ENCODE data around the gene IPO5. TPM values are rescaled to one million over a fixed set of nuclear protein-coding genes. Genes with fewer than 3 reads are reported as not detected.

Gene IPO5
- total and polyA plus RNA-seq, 8 donors, result 32.6 to 140 (median 91.6) TPM

GRCh38 chr13:98052412-98052811 is 98.9 kb downstream of the IPO5 start:
- FAIRE-seq (no peak), DNase-seq (no peak), ATAC-seq (no peak)
- TF ChIP-seq CTCF (IDR thresholded peaks at IDR 0.05), result no peak
- intact Hi-C loops (cut with DNase I), result no loop called here
- Histone ChIP-seq H3K9me3 (no peaks in the 10 kb centered on the region), H3K36me3 (no peaks in the 10 kb centered on the region), H3K27me3 (no peaks in the 10 kb centered on the region), H3K4me3 (no peak overlapping the region), H3K27ac (no peak overlapping the region), H3K4me1 (no peaks in the 10 kb centered on the region)
- 88 to 90% methylated on average over 6 of the region's 6 CpGs for WGBS, 2 donors

- intact Hi-C loops (cut with DNase I), result no loop called here
- H3K27ac ChIP-seq, result no peak overlapping the region
- TF ChIP-seq CTCF (IDR thresholded peaks at IDR 0.05), result no peak
- H3K4me1 ChIP-seq, result no peaks in the 10 kb centered on the region
- WGBS, 2 donors, result 82 to 84% methylated on average over 6 of the region's 6 CpGs
- no peak overlapping the region for H3K4me3 ChIP-seq
- FAIRE-seq (no peak), DNase-seq (no peak), ATAC-seq (no peak)
- H3K9me3 ChIP-seq, result no peaks in the 10 kb centered on the region
- H3K27me3 ChIP-seq, result no peaks in the 10 kb centered on the region
- H3K36me3 ChIP-seq, result no peaks in the 10 kb centered on the region
These were observed 100.8 kb downstream of the IPO5 start for GRCh38 chr13:98054301-98054700.

GRCh38 chr13:98055623-98056022 is 102.1 kb downstream of the IPO5 start:
- H3K4me1 ChIP-seq, result no peaks in the 10 kb centered on the region
- no peak for DNase-seq
- 77 to 82% methylated on average over 6 of the region's 6 CpGs for WGBS, 2 donors
- intact Hi-C loops (cut with DNase I), result no loop called here
- no peak for TF ChIP-seq CTCF (IDR thresholded peaks at IDR 0.05)
- H3K4me3 ChIP-seq, result no peak overlapping the region
- FAIRE-seq, result no peak
- no peak overlapping the region for H3K27ac ChIP-seq
- ATAC-seq, result no peak
- no peaks in the 10 kb centered on the region for H3K36me3 ChIP-seq
- H3K9me3 ChIP-seq, result no peaks in the 10 kb centered on the region
- H3K27me3 ChIP-seq, result no peaks in the 10 kb centered on the region

GRCh38 chr13:98056839-98057410 is 103.5 kb downstream of the IPO5 start:
- no peak overlapping the region for H3K4me3 ChIP-seq
- H3K9me3 ChIP-seq, result no peaks in the 10 kb centered on the region
- H3K4me1 ChIP-seq, result no peaks in the 10 kb centered on the region
- H3K27me3 ChIP-seq, result no peaks in the 10 kb centered on the region
- no peak for ATAC-seq
- no peak for DNase-seq
- H3K36me3 ChIP-seq, result no peaks in the 10 kb centered on the region
- FAIRE-seq, result no peak
- no peak overlapping the region for H3K27ac ChIP-seq
- intact Hi-C loops (cut with DNase I), result no loop called here
- TF ChIP-seq CTCF (IDR thresholded peaks at IDR 0.05), result no peak
- whole genome bisulfite sequencing, 2 donors, result 86 to 90% methylated on average over 11 of the region's 11 CpGs

GRCh38 chr13:98059276-98059675 is 105.8 kb downstream of the IPO5 start:
- FAIRE-seq (no peak), ATAC-seq (no peak), DNase-seq (no peak)
- WGBS, 2 donors, result 85 to 89% methylated on average over 7 of the region's 7 CpGs
- H3K27me3 ChIP-seq, result no peaks in the 10 kb centered on the region
- no peak overlapping the region for H3K4me3 ChIP-seq
- intact Hi-C loops (cut with DNase I), result no loop called here
- no peak for TF ChIP-seq CTCF (IDR thresholded peaks at IDR 0.05)
- H3K36me3 ChIP-seq, result no peaks in the 10 kb centered on the region
- H3K4me1 ChIP-seq, result no peaks in the 10 kb centered on the region
- H3K27ac ChIP-seq, result no peak overlapping the region
- no peaks in the 10 kb centered on the region for H3K9me3 ChIP-seq

Data from pancreas (tissue), 10 donors.